Esophagus squamous epithelium (tissue), 5 donors: ENCODE measurements around the gene MOXD1. TPM values are rescaled to one million over a fixed set of nuclear protein-coding genes. Genes with fewer than 3 reads are reported as not detected.

Experiments used
- DNase-seq: peaks from one replicate; lab custom pipeline; 2025; lab: John Stamatoyannopoulos, UW
- H3K27ac ChIP-seq, 4 donors: fragments of 200-600 bp; sonication (generic); one replicate each; pipeline ENCODE4 v1.5.1; 2016 to 2019; ENCODE audit warnings: mild to moderate bottlenecking in 1 of 4
- H3K27me3 ChIP-seq, 4 donors: fragments of 200-600 bp; sonication (generic); 1 replicate in 3 of 4; 2 replicates in 1 of 4; pipeline versions ENCODE4 v1.5.1 to v1.6.0; 2017 to 2021; ENCODE audit warnings: antibody characterized with exemption in 1 of 4
- H3K36me3 ChIP-seq, 3 donors: fragments of 200-600 bp; sonication (generic); one replicate each; pipeline ENCODE4 v1.5.1; 2016 to 2019
- H3K4me1 ChIP-seq, 3 donors: fragments of 200-600 bp; sonication (generic); one replicate each; pipeline ENCODE4 v1.5.1; 2017 to 2019
- H3K4me3 ChIP-seq, 4 donors: fragments of 200-600 bp; sonication (generic); 1 replicate in 3 of 4; 2 replicates in 1 of 4; pipeline ENCODE4 v1.5.1; 2016 to 2019; ENCODE audit warnings: mild to moderate bottlenecking in 2 of 4, moderate library complexity in 1 of 4
- H3K9me3 ChIP-seq, 3 donors: fragments of 200-600 bp; sonication (generic); one replicate each; pipeline ENCODE4 v1.5.1; 2016 to 2019
- CTCF ChIP-seq, 6 experiments: fragments of 450-650 bp in 4 of 6; fragments of 200-600 bp in 2 of 6; sonication (generic) in 2 of 6; IDR thresholded peaks; one replicate each; pipeline ENCODE4 v1.5.1; 2016 to 2019; ENCODE audit warnings: antibody characterized with exemption in 6 of 6, mild to moderate bottlenecking in 4 of 6, moderate library complexity in 4 of 6
- POLR2A ChIP-seq, 4 donors: fragments of 450-650 bp; IDR thresholded peaks; one replicate each; pipeline ENCODE4 v1.6.1; 2017; ENCODE audit warnings: antibody characterized with exemption in 4 of 4, mild to moderate bottlenecking in 4 of 4, moderate library complexity in 3 of 4
- WGBS, 2 donors: methylation state at CpG; one replicate each; pipeline ENCODE4 v1.1.5; 2018; 5-methylcytosine and 5-hydroxymethylcytosine counted together
- intact Hi-C: fragments of 100-400 bp; cut with DNase I; formaldehyde crosslinking; loops from one replicate; pipeline ENCODE4 v1.15.0; 2022
- total RNA-seq, 4 donors: library from RNA; depleted of rRNA; stranded (reverse); fragments of >200 nt; gene quantifications; one replicate each; pipeline ENCODE4 v1.1.0, GENCODE V29; 2016
- donor health status: DM: yes; HTN: yes; CAD: no.

The MOXD1 gene
- total RNA-seq, 4 donors from 2014 or later = 11.9 to 59.2 (median 25.0) TPM

DNA sequence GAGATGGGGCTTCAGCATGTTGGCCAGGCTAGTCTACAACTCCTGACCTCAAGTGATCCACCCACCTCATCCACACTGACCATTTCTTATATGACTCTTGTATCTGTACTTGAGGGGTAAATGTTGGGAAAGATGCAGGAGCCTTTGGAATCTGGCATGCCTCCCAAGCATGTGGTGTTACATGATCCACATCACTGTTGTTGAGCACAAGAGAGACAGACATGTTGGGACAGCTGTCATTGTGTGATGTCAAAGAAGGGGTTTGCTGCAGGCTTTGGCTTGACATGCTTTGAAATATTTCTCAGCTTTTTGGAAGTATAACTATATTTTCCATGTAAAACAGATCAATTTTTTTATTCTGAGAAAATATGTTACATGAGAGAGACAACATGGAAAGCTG is 139.9 kb downstream of the MOXD1 start:
- no peak for DNase-seq
- no peak overlapping the region for H3K4me3 ChIP-seq
- H3K27me3 ChIP-seq = no peaks in the 10 kb centered on the region
- TF ChIP-seq POLR2A (IDR thresholded peaks at IDR 0.05) (no peak), CTCF (IDR thresholded peaks at IDR 0.05) (no peak)
- no peaks in the 10 kb centered on the region for H3K36me3 ChIP-seq
- no peaks in the 10 kb centered on the region for H3K4me1 ChIP-seq
- intact Hi-C loops = no loop called here
- H3K27ac ChIP-seq = no peak overlapping the region
- H3K9me3 ChIP-seq = no peaks in the 10 kb centered on the region

- Histone ChIP-seq H3K4me1 (no peaks in the 10 kb centered on the region), H3K9me3 (no peaks in the 10 kb centered on the region)
- intact Hi-C loops = no loop called here
These were observed 142.2 kb downstream of the MOXD1 start for GRCh38 chr6:132259070-132259469.

GRCh38 chr6:132257561-132257960 is 143.7 kb downstream of the MOXD1 start:
- WGBS, 2 donors = 83 to 100% methylated on average over 1 of the region's 1 CpG
- H3K36me3 ChIP-seq = no peaks in the 10 kb centered on the region
- intact Hi-C loops = no loop called here
- no peak for DNase-seq
- no peak for TF ChIP-seq CTCF (IDR thresholded peaks at IDR 0.05)
- no peak for TF ChIP-seq POLR2A (IDR thresholded peaks at IDR 0.05)
- peaks cover 0 to 6% (median 4%) of the 10 kb centered on the region in 3 donors for H3K4me1 ChIP-seq
- H3K27me3 ChIP-seq = no peaks in the 10 kb centered on the region
- no peak overlapping the region for H3K4me3 ChIP-seq
- H3K27ac ChIP-seq = no peak overlapping the region
- H3K9me3 ChIP-seq = no peaks in the 10 kb centered on the region

More at GRCh38 chr6:132259070-132259469, 142.2 kb downstream of the MOXD1 start:
- Histone ChIP-seq H3K36me3 (no peaks in the 10 kb centered on the region), H3K27me3 (no peaks in the 10 kb centered on the region), H3K27ac (no peak overlapping the region), H3K4me3 (no peak overlapping the region)
- no peak for TF ChIP-seq POLR2A (IDR thresholded peaks at IDR 0.05)
- peak in 2 of 6 experiments; percentile 12 to 50 for TF ChIP-seq CTCF (IDR thresholded peaks at IDR 0.05)
- no peak for DNase-seq
- 57 to 75% methylated on average over 2 of the region's 2 CpGs for WGBS, 2 donors

DNA sequence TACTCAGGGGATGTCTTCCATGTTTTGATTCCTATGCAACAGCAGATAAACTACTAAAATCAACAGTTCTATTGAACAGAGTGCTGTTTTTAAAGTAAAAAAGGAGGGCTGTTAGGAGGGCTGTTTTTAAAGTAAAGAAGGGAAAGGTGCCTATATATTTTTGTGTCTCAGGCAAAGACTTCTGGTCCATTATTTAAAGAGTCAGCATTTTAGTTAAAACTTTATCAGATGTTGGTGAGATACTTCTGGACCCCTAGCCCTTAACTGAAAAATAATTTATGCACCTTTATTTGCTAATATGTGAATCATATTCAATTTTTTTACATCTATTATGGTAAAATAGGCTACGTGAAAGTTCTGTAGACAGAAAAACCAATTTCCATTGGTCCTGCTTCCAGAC is 144.8 kb downstream of the MOXD1 start:
- H3K9me3 ChIP-seq = no peaks in the 10 kb centered on the region
- 87 to 94% methylated on average over 1 of the region's 1 CpG for WGBS, 2 donors
- H3K27me3 ChIP-seq = no peaks in the 10 kb centered on the region
- H3K4me3 ChIP-seq = no peak overlapping the region
- intact Hi-C loops = no loop called here
- DNase-seq = no peak
- no peak overlapping the region for H3K27ac ChIP-seq
- no peak for TF ChIP-seq POLR2A (IDR thresholded peaks at IDR 0.05)
- no peak for TF ChIP-seq CTCF (IDR thresholded peaks at IDR 0.05)
- peaks cover 0 to 17% (median 6%) of the 10 kb centered on the region in 3 donors for H3K4me1 ChIP-seq
- no peaks in the 10 kb centered on the region for H3K36me3 ChIP-seq

- TF ChIP-seq POLR2A (IDR thresholded peaks at IDR 0.05) (no peak), CTCF (IDR thresholded peaks at IDR 0.05) (no peak)
- H3K9me3 ChIP-seq = no peaks in the 10 kb centered on the region
These were observed 147.4 kb downstream of the MOXD1 start for GRCh38 chr6:132253906-132254305.

More at GRCh38 chr6:132253906-132254305, 147.4 kb downstream of the MOXD1 start:
- no peak overlapping the region for H3K4me3 ChIP-seq
- no peaks in the 10 kb centered on the region for H3K27me3 ChIP-seq
- H3K4me1 ChIP-seq = peaks cover 0 to 40% (median 6%) of the 10 kb centered on the region in 3 donors
- intact Hi-C loops = no loop called here
- no peak for DNase-seq
- no peaks in the 10 kb centered on the region for H3K36me3 ChIP-seq
- H3K27ac ChIP-seq = no peak overlapping the region
